OCI-LY7 (cell line): ENCODE results near the gene MAP3K3.

ENCODE experiments used
- EZH2phosphoT487 ChIP-seq: fragments of 200-600 bp; sonication (generic); IDR thresholded peaks from 2 replicates; pipeline ENCODE4 v1.6.1; 2018; ENCODE audit warnings: low read depth, borderline replicate concordance, mild to moderate bottlenecking, mixed run types, antibody characterized with exemption, low read length, moderate library complexity, mixed read lengths
- TF ChIP-seq, protein P1 (sequence below): fragments of 200-600 bp; sonication (generic); conservative IDR thresholded peaks from 2 replicates; pipeline ENCODE4 v1.5.1; 2014; ENCODE audit warnings: mild to moderate bottlenecking, antibody characterized with exemption, low read length, moderate library complexity, mixed read lengths

DNA sequence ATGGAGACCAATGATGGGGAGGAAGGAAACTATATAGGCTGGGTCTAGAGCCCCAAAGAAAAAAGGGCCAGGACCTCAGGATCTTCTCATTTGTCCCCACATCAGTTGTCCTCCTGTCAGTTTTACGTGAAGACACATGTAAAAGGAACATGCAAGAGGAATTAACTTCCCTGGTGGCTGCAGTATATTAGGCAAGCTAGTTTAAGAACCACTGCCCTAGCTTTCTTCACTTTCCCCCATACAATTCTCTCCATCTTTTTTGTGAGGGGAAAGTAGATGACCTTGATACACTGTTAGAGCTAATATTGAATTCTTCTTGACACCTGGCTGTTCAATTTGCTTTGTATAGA lies 2.3 kb downstream of the MAP3K3 start:
- TF ChIP-seq, protein P1, sequence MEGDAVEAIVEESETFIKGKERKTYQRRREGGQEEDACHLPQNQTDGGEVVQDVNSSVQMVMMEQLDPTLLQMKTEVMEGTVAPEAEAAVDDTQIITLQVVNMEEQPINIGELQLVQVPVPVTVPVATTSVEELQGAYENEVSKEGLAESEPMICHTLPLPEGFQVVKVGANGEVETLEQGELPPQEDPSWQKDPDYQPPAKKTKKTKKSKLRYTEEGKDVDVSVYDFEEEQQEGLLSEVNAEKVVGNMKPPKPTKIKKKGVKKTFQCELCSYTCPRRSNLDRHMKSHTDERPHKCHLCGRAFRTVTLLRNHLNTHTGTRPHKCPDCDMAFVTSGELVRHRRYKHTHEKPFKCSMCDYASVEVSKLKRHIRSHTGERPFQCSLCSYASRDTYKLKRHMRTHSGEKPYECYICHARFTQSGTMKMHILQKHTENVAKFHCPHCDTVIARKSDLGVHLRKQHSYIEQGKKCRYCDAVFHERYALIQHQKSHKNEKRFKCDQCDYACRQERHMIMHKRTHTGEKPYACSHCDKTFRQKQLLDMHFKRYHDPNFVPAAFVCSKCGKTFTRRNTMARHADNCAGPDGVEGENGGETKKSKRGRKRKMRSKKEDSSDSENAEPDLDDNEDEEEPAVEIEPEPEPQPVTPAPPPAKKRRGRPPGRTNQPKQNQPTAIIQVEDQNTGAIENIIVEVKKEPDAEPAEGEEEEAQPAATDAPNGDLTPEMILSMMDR: no peak
- no peak for TF ChIP-seq EZH2phosphoT487
